ENCODE results near the gene ATP4A. TPM values are rescaled to one million over a fixed set of nuclear protein-coding genes. Genes with fewer than 3 reads are reported as not detected.

Gene ATP4A
- total RNA-seq, 1 experiment from 2014 or later, result not detected

DNA sequence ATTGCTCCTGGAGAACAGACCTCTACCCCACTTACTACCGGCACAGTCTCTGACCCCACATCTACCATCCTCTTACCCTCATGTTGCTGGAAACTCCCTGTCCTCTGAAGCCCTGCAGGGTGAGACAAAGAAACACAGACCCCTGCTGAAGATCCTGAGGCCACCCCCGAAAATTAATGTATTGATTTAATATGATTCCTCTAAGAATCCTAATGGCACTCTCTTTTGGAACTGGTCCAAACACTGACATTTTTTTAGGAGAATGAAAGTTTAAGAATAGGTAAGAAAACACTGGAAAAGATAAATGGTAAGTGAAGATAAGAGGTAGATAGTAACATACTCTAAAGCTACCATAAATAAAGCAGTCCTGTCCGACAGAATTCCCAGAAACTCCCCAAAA, 55.3 kb downstream of the ATP4A start:
- H3K4me1 Mint-ChIP-seq (ENCODE audit: low read depth, unreplicated experiment), result peaks cover 10% of the 10 kb centered on the region
- intact Hi-C loops (cut with micrococcal nuclease; ENCODE audit: unreplicated experiment), result no loop called here
- Histone ChIP-seq H3K4me1 (peaks cover 11% of the 10 kb centered on the region), H3K4me3 (ENCODE audit: low read depth, low read length) (no peak overlapping the region), H3K9me3 (no peaks in the 10 kb centered on the region), H3K36me3 (ENCODE audit: control insufficient read depth, insufficient read depth, low read length) (peaks cover 9% of the 10 kb centered on the region), H3K27me3 (replicated peaks; ENCODE audit: control insufficient read depth, insufficient read depth, low read length) (no peaks in the 10 kb centered on the region)
- H3K36me3 Mint-ChIP-seq (ENCODE audit: insufficient read depth, unreplicated experiment), result peaks cover 61% of the 10 kb centered on the region
- ChIA-PET CTCF (interaction anchor here (1.3 kb wide), 1 partner anchor 13 kb away, joined by 6 read pairs; no protein-coding TSS in a partner anchor), POLR2A (no interaction called here)
- no peak for DNase-seq
- peak overlapping the region; percentile 99 for H3K4me3 Mint-ChIP-seq (ENCODE audit: unreplicated experiment)
- peak overlapping the region; percentile 99 for H3K27ac Mint-ChIP-seq (ENCODE audit: unreplicated experiment)
- TF ChIP-seq CTCF (IDR thresholded peaks at IDR 0.05; ENCODE audit: insufficient read depth in 1 of 2, low read depth in 1 of 2, low read length in 1 of 2, severe bottlenecking in 1 of 2, unreplicated experiment in 1 of 2), result no peak
- BruUV-seq (replicated peaks), result no TSS peak
- H3K27me3 Mint-ChIP-seq (ENCODE audit: insufficient read depth, unreplicated experiment), result no peaks in the 10 kb centered on the region
- no peaks in the 10 kb centered on the region for H3K9me3 Mint-ChIP-seq (ENCODE audit: unreplicated experiment)

- H3K4me1 ChIP-seq, result peaks cover 11% of the 10 kb centered on the region
- ChIA-PET POLR2A (no interaction called here), CTCF (no interaction called here)
- Mint-ChIP-seq H3K9me3 (ENCODE audit: unreplicated experiment) (no peaks in the 10 kb centered on the region), H3K36me3 (ENCODE audit: insufficient read depth, unreplicated experiment) (peaks cover 66% of the 10 kb centered on the region), H3K4me1 (ENCODE audit: low read depth, unreplicated experiment) (peaks cover 14% of the 10 kb centered on the region), H3K4me3 (ENCODE audit: unreplicated experiment) (no peak overlapping the region), H3K27me3 (ENCODE audit: insufficient read depth, unreplicated experiment) (no peaks in the 10 kb centered on the region), H3K27ac (ENCODE audit: unreplicated experiment) (no peak overlapping the region)
- H3K27me3 ChIP-seq (replicated peaks; ENCODE audit: control insufficient read depth, insufficient read depth, low read length), result no peaks in the 10 kb centered on the region
- no TSS peak for BruUV-seq (replicated peaks)
- peaks cover 9% of the 10 kb centered on the region for H3K36me3 ChIP-seq (ENCODE audit: control insufficient read depth, insufficient read depth, low read length)
- intact Hi-C loops (cut with micrococcal nuclease; ENCODE audit: unreplicated experiment), result no loop called here
- no peak overlapping the region for H3K4me3 ChIP-seq (ENCODE audit: low read depth, low read length)
- H3K9me3 ChIP-seq, result no peaks in the 10 kb centered on the region
- no peak for DNase-seq
- no peak for TF ChIP-seq CTCF (IDR thresholded peaks at IDR 0.05; ENCODE audit: insufficient read depth in 1 of 2, low read depth in 1 of 2, low read length in 1 of 2, severe bottlenecking in 1 of 2, unreplicated experiment in 1 of 2)
These were observed 55.9 kb downstream of the ATP4A start for GRCh38 chr19:35507561-35507960.

DNA sequence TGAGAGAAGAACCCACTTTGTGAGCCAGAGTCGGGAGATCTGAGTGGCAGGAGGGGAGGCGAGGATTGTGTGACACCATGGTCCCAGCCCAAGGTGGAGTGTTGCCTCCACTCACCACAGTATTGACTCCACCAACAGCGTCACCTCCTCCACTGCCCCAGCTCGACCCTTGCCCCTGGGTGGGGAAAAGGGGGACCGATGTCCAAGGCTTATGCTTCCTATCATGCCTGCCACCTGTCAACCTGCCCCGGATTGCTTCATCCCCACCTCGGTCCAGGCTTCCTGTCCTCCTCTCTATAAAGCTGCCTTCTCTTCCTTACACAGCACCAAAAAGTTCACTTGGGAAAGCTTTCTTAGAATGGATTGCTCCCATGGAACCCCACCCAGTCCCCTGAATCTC, 57.4 kb downstream of the ATP4A start:
- intact Hi-C loops (cut with micrococcal nuclease; ENCODE audit: unreplicated experiment), result no loop called here
- H3K36me3 ChIP-seq (ENCODE audit: control insufficient read depth, insufficient read depth, low read length), result peaks cover 9% of the 10 kb centered on the region
- Mint-ChIP-seq H3K4me3 (ENCODE audit: unreplicated experiment) (no peak overlapping the region), H3K4me1 (ENCODE audit: low read depth, unreplicated experiment) (peaks cover 23% of the 10 kb centered on the region), H3K9me3 (ENCODE audit: unreplicated experiment) (no peaks in the 10 kb centered on the region), H3K27ac (ENCODE audit: unreplicated experiment) (no peak overlapping the region), H3K36me3 (ENCODE audit: insufficient read depth, unreplicated experiment) (peaks cover 82% of the 10 kb centered on the region), H3K27me3 (ENCODE audit: insufficient read depth, unreplicated experiment) (no peaks in the 10 kb centered on the region)
- BruUV-seq (replicated peaks), result no TSS peak
- TF ChIP-seq CTCF (IDR thresholded peaks at IDR 0.05; ENCODE audit: insufficient read depth in 1 of 2, low read depth in 1 of 2, low read length in 1 of 2, severe bottlenecking in 1 of 2, unreplicated experiment in 1 of 2), result no peak
- H3K27me3 ChIP-seq (replicated peaks; ENCODE audit: control insufficient read depth, insufficient read depth, low read length), result no peaks in the 10 kb centered on the region
- no peak for DNase-seq
- CTCF ChIA-PET, result interaction anchor here (0.5 kb wide), 1 partner anchor 154 kb away, joined by 3 read pairs; no protein-coding TSS in a partner anchor
- POLR2A ChIA-PET, result interaction anchor here (0.6 kb wide), 1 partner anchor 173 kb away, joined by 8 read pairs; no protein-coding TSS in a partner anchor
- H3K4me1 ChIP-seq, result peaks cover 11% of the 10 kb centered on the region
- no peaks in the 10 kb centered on the region for H3K9me3 ChIP-seq
- H3K4me3 ChIP-seq (ENCODE audit: low read depth, low read length), result no peak overlapping the region

All from Caco-2 (cell line).